ENCODE results near the gene LAMA2. TPM values are rescaled to one million over a fixed set of nuclear protein-coding genes. Genes with fewer than 3 reads are reported as not detected.

LAMA2 gene
- total RNA-seq, 1 experiment from 2014 or later, result 4.2 TPM

- H3T11ph ChIP-seq (ENCODE audit: low read length), result no peak overlapping the region
- H3K23ac ChIP-seq (ENCODE audit: insufficient read length, low read depth, low read length), result no peak overlapping the region
- no peaks in the 10 kb centered on the region for H3K27me3 Mint-ChIP-seq (ENCODE audit: low read depth)
- H2BK12ac ChIP-seq (ENCODE audit: insufficient read length, low read depth, low read length), result no peak overlapping the region
- no peak overlapping the region for H2BK20ac ChIP-seq (ENCODE audit: low read depth, low read length, poor library complexity, severe bottlenecking)
- no peaks in the 10 kb centered on the region for H3K79me1 ChIP-seq (ENCODE audit: insufficient read depth, low read depth, low read length, poor library complexity, severe bottlenecking)
- H4K91ac ChIP-seq (ENCODE audit: insufficient read length, low read depth, low read length), result no peak overlapping the region
- no peak overlapping the region; a peak in 1 of 7 replicates for H3K27ac Mint-ChIP-seq
- H3K36me3 Mint-ChIP-seq (ENCODE audit: insufficient read depth in 1 of 3, low read depth in 3 of 3), result no peaks in the 10 kb centered on the region
- no peaks in the 10 kb centered on the region for H3K9me3 Mint-ChIP-seq
- H4K20me1 ChIP-seq (ENCODE audit: control insufficient read depth, insufficient read depth, insufficient read length), result no peaks in the 10 kb centered on the region
- H3K14ac ChIP-seq (ENCODE audit: insufficient read depth, low read length), result no peak overlapping the region
- no peak overlapping the region for H3K27ac ChIP-seq (ENCODE audit: insufficient read length, low read depth, low read length)
- no peak overlapping the region for H3K4me2 ChIP-seq (ENCODE audit: insufficient read depth, insufficient read length, low read length)
- H3K56ac ChIP-seq (ENCODE audit: insufficient read length, low read depth, low read length), result no peak overlapping the region
- H3K79me2 ChIP-seq (ENCODE audit: insufficient read depth, low read length), result no peaks in the 10 kb centered on the region
- no peak overlapping the region for H3K9ac ChIP-seq (ENCODE audit: extremely low read depth, insufficient read length, low read length)
- H3K18ac ChIP-seq (ENCODE audit: insufficient read length, low read depth, low read length), result no peak overlapping the region
- H3K9me3 ChIP-seq (ENCODE audit: control insufficient read depth, low read depth, low read length), result no peaks in the 10 kb centered on the region
- no CpG with 5 or more reads among the region's 2 CpGs for WGBS (ENCODE audit: extremely low coverage, insufficient read length, low lambda C conversion rate)
- no peak overlapping the region for H4K8ac ChIP-seq (replicated peaks; ENCODE audit: insufficient read length, low read depth, low read length)
- H2BK5ac ChIP-seq (ENCODE audit: insufficient read length, low read length), result no peak overlapping the region
- no peaks in the 10 kb centered on the region for H3K4me1 ChIP-seq (ENCODE audit: insufficient read depth, low read length)
- H2AFZ ChIP-seq (ENCODE audit: low read length), result no peak overlapping the region
- no peaks in the 10 kb centered on the region for H3K4me1 Mint-ChIP-seq
- H3K4me3 Mint-ChIP-seq, result no peak overlapping the region
- no peak for DNase-seq
- no peak overlapping the region for H2AK5ac ChIP-seq (ENCODE audit: insufficient read length, low read length)
- H3K4ac ChIP-seq (ENCODE audit: low read depth, low read length), result no peak overlapping the region
- H4K5ac ChIP-seq (ENCODE audit: insufficient read length, low read depth, low read length), result no peak overlapping the region
- no peaks in the 10 kb centered on the region for H3K27me3 ChIP-seq (ENCODE audit: insufficient read depth, low read length)
- no peak overlapping the region for H2BK120ac ChIP-seq (ENCODE audit: low read depth, low read length, poor library complexity, severe bottlenecking)
- no peak overlapping the region for H2BK15ac ChIP-seq (ENCODE audit: low read depth, low read length)
- TF ChIP-seq CTCF (conservative IDR thresholded peaks at IDR 0.05), result no peak
- no peaks in the 10 kb centered on the region for H3K23me2 ChIP-seq (ENCODE audit: insufficient read length, low read depth, low read length, poor library complexity, severe bottlenecking)
Observed at GRCh38 chr6:129519750-129520149, 636.8 kb downstream of the LAMA2 start.
